GM23338 (cell line): Measurements from ENCODE around the gene TNNC1. TPM values are rescaled to one million over a fixed set of nuclear protein-coding genes. Genes with fewer than 3 reads are reported as not detected.

Source experiments
- ATAC-seq: fragments of 200-7000 bp; cut with Tn5 transposase; 3 replicates; pipeline ENCODE4 v1.9.1; 2020
- DNase-seq: peaks from one replicate; pipeline ENCODE4 v3.0.0-alpha.2; 2015; ENCODE audit warnings: low spot score
- H2AFZ ChIP-seq: fragments of 200-600 bp; sonication (generic); 2 replicates; pipeline ENCODE4 v1.8.0; 2016; ENCODE audit warnings: antibody characterized with exemption, mild to moderate bottlenecking, moderate library complexity
- H3F3A ChIP-seq: fragments of 200-600 bp; sonication (generic); replicated peaks from 2 replicates; pipeline ENCODE4 v1.8.0; 2017; ENCODE audit warnings: antibody characterized with exemption, mixed run types, low read depth
- H3K27ac ChIP-seq: fragments of 200-600 bp; sonication (generic); 2 replicates; pipeline ENCODE4 v1.6.1; 2016; ENCODE audit warnings: low read depth
- H3K27me3 ChIP-seq: fragments of 200-600 bp; sonication (generic); 2 replicates; pipeline ENCODE4 v1.8.0; 2016; ENCODE audit warnings: mild to moderate bottlenecking, mixed run types, moderate library complexity; ENCODE audit not compliant: insufficient read depth
- H3K36me3 ChIP-seq: fragments of 200-600 bp; sonication (generic); 2 replicates; pipeline ENCODE4 v1.8.0; 2016; ENCODE audit warnings: mild to moderate bottlenecking; ENCODE audit not compliant: insufficient read depth
- H3K4me1 ChIP-seq: fragments of 200-600 bp; sonication (generic); 2 replicates; pipeline ENCODE4 v1.8.0; 2016; ENCODE audit warnings: mild to moderate bottlenecking, moderate library complexity; ENCODE audit not compliant: insufficient read depth
- H3K4me2 ChIP-seq: fragments of 200-600 bp; sonication (generic); 2 replicates; pipeline ENCODE4 v1.7.1; 2017; ENCODE audit warnings: mixed run types
- H3K4me3 ChIP-seq: fragments of 200-600 bp; sonication (generic); 2 replicates; pipeline ENCODE4 v1.6.1; 2016; ENCODE audit warnings: mixed run types
- H3K79me2 ChIP-seq: fragments of 200-600 bp; sonication (generic); replicated peaks from 2 replicates; pipeline ENCODE4 v1.8.0; 2017; ENCODE audit warnings: mild to moderate bottlenecking; ENCODE audit not compliant: insufficient read depth
- H3K9me2 ChIP-seq: fragments of 200-600 bp; sonication (generic); 2 replicates; pipeline ENCODE4 v1.8.0; 2017; ENCODE audit not compliant: insufficient read depth
- H4K20me1 ChIP-seq: fragments of 200-600 bp; sonication (generic); replicated peaks from 2 replicates; pipeline ENCODE4 v1.8.0; 2017; ENCODE audit warnings: mild to moderate bottlenecking; ENCODE audit not compliant: insufficient read depth
- H3K27ac Mint-ChIP-seq: 2 replicates; pipeline ENCODE4 v1.8.0; 2020; ENCODE audit warnings: inconsistent platforms, mild to moderate bottlenecking, moderate library complexity, mixed read lengths
- H3K27me3 Mint-ChIP-seq: 3 replicates; pipeline ENCODE4 v1.8.0; 2022; ENCODE audit warnings: low read depth, mild to moderate bottlenecking, moderate library complexity, mixed read lengths, inconsistent platforms; ENCODE audit not compliant: insufficient read depth, poor library complexity
- H3K36me3 Mint-ChIP-seq: 3 replicates; pipeline ENCODE4 v1.8.0; 2021; ENCODE audit warnings: low read depth, mild to moderate bottlenecking, inconsistent platforms, moderate library complexity, mixed read lengths
- H3K4me1 Mint-ChIP-seq: 3 replicates; pipeline ENCODE4 v1.8.0; 2020; ENCODE audit warnings: mild to moderate bottlenecking, inconsistent platforms, mixed read lengths
- H3K4me3 Mint-ChIP-seq: 3 replicates; pipeline ENCODE4 v1.8.0; 2021; ENCODE audit warnings: moderate library complexity, mild to moderate bottlenecking, inconsistent platforms, mixed read lengths
- H3K9me3 Mint-ChIP-seq: 3 replicates; pipeline ENCODE4 v1.8.0; 2020; ENCODE audit warnings: moderate library complexity, mild to moderate bottlenecking, inconsistent platforms, mixed read lengths
- CREB1 ChIP-seq: fragments of 250-450 bp; sonication (Bioruptor Pico); IDR thresholded peaks from 2 replicates; pipeline ENCODE4 v1.5.0; 2020; ENCODE audit warnings: low read depth, mild to moderate bottlenecking, moderate library complexity
- EZH2 ChIP-seq: fragments of 200-600 bp; sonication (generic); IDR thresholded peaks from one replicate; pipeline ENCODE4 v1.8.0; 2017; ENCODE audit warnings: antibody characterized with exemption, mild to moderate bottlenecking, low read depth; ENCODE audit not compliant: unreplicated experiment
- NANOG ChIP-seq: IDR thresholded peaks from 2 replicates; pipeline ENCODE4 v1.6.1; 2016; ENCODE audit warnings: antibody characterized with exemption, borderline replicate concordance
- STAT1 ChIP-seq: IDR thresholded peaks from one replicate; pipeline ENCODE4 v1.6.1; 2016; ENCODE audit warnings: antibody characterized with exemption; ENCODE audit not compliant: unreplicated experiment
- ZNF114 ChIP-seq: fragments of 250-450 bp; sonication (Bioruptor Pico); IDR thresholded peaks from 2 replicates; pipeline ENCODE4 v1.5.0; 2020; ENCODE audit warnings: mild to moderate bottlenecking, moderate library complexity
- polyA plus RNA-seq: library from polyadenylated mRNA; unstranded; fragments of >200 nt; fragmentation: Nextera tagmentation; extraction: Ambion mirVana; gene quantifications from 2 replicates; pipeline ENCODE4 v1.2.1, GENCODE V29; 2016
- total RNA-seq: library from RNA; depleted of rRNA; stranded (reverse); fragments of >200 nt; shearing (Covaris generic); gene quantifications from 2 replicates; pipeline ENCODE4 v1.2.3, GENCODE V29; 2014
- TF ChIP-seq, protein P1 (sequence below): IDR thresholded peaks from 2 replicates; pipeline ENCODE4 v1.6.1; 2016; ENCODE audit warnings: antibody characterized with exemption
- TF ChIP-seq, protein P2 (sequence below), 2 experiments: fragments of 200-600 bp in 1 of 2; sonication (generic) in 1 of 2; conservative IDR thresholded peaks; 2 replicates each; pipeline versions ENCODE4 v1.5.1 to v1.6.1; 2016 to 2017; ENCODE audit warnings: antibody characterized with exemption in 2 of 2, low read depth in 2 of 2, mild to moderate bottlenecking in 2 of 2, moderate library complexity in 1 of 2
- TF ChIP-seq, protein P3 (sequence below): IDR thresholded peaks from one replicate; pipeline ENCODE4 v1.6.1; 2018; ENCODE audit warnings: antibody characterized with exemption; ENCODE audit not compliant: unreplicated experiment
- TF ChIP-seq, protein P4 (sequence below): fragments of 250-450 bp; sonication (Bioruptor Pico); IDR thresholded peaks from 2 replicates; pipeline ENCODE4 v1.5.0; 2020; ENCODE audit warnings: mild to moderate bottlenecking, moderate library complexity

TNNC1 gene
- total and polyA plus RNA-seq, 2 experiments from 2014 or later: 6.5 to 6.9 TPM

DNA sequence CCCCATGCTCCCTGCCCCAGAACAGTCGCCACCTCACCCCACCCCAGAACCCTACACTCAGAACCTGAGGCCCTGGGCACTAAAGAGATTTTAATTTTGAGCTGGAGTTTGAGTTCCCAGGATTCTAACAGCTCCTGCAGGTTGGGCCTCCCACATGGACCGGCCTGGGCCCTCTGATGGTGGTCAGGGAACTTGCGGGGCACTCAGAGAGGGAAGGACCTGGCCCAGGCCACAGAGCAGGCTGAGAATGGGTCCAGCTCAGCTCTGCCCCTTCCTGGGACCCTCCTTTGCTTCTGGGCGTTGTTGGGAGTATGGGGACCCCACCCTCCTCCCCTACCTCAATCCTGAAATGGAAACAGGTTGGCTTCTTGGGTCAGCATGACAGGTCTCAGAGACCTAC lies 7.8 kb downstream of the TNNC1 start:
- Histone ChIP-seq H3F3A (no peaks in the 10 kb centered on the region), H4K20me1 (no peaks in the 10 kb centered on the region), H3K9me2 (peaks cover 8% of the 10 kb centered on the region; the same call in 1 of the 2 replicates), H2AFZ (no peak overlapping the region), H3K27ac (no peak overlapping the region), H3K79me2 (no peaks in the 10 kb centered on the region), H3K4me1 (peaks cover 5% of the 10 kb centered on the region), H3K4me3 (no peak overlapping the region), H3K27me3 (no peaks in the 10 kb centered on the region), H3K36me3 (no peaks in the 10 kb centered on the region), H3K4me2 (no peak overlapping the region)
- Mint-ChIP-seq H3K9me3 (no peaks in the 10 kb centered on the region; the same call in 2 of the 3 replicates), H3K27me3 (peaks cover 14% of the 10 kb centered on the region), H3K36me3 (no peaks in the 10 kb centered on the region; the same call in 2 of the 3 replicates), H3K4me1 (peaks cover 17% of the 10 kb centered on the region; the same call in 2 of the 3 replicates), H3K27ac (no peak overlapping the region), H3K4me3 (no peak overlapping the region)
- TF ChIP-seq, protein P1, sequence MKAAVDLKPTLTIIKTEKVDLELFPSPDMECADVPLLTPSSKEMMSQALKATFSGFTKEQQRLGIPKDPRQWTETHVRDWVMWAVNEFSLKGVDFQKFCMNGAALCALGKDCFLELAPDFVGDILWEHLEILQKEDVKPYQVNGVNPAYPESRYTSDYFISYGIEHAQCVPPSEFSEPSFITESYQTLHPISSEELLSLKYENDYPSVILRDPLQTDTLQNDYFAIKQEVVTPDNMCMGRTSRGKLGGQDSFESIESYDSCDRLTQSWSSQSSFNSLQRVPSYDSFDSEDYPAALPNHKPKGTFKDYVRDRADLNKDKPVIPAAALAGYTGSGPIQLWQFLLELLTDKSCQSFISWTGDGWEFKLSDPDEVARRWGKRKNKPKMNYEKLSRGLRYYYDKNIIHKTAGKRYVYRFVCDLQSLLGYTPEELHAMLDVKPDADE: no peak
- TF ChIP-seq, protein P2, sequence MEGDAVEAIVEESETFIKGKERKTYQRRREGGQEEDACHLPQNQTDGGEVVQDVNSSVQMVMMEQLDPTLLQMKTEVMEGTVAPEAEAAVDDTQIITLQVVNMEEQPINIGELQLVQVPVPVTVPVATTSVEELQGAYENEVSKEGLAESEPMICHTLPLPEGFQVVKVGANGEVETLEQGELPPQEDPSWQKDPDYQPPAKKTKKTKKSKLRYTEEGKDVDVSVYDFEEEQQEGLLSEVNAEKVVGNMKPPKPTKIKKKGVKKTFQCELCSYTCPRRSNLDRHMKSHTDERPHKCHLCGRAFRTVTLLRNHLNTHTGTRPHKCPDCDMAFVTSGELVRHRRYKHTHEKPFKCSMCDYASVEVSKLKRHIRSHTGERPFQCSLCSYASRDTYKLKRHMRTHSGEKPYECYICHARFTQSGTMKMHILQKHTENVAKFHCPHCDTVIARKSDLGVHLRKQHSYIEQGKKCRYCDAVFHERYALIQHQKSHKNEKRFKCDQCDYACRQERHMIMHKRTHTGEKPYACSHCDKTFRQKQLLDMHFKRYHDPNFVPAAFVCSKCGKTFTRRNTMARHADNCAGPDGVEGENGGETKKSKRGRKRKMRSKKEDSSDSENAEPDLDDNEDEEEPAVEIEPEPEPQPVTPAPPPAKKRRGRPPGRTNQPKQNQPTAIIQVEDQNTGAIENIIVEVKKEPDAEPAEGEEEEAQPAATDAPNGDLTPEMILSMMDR (conservative IDR thresholded peaks at IDR 0.05; ENCODE audit: low read depth in 2 of 2): no peak
- TF ChIP-seq EZH2 (no peak), CREB1 (no peak), NANOG (no peak), ZNF114 (CRISPR knock-in tag) (no peak), STAT1 (no peak)
- TF ChIP-seq, protein P3, sequence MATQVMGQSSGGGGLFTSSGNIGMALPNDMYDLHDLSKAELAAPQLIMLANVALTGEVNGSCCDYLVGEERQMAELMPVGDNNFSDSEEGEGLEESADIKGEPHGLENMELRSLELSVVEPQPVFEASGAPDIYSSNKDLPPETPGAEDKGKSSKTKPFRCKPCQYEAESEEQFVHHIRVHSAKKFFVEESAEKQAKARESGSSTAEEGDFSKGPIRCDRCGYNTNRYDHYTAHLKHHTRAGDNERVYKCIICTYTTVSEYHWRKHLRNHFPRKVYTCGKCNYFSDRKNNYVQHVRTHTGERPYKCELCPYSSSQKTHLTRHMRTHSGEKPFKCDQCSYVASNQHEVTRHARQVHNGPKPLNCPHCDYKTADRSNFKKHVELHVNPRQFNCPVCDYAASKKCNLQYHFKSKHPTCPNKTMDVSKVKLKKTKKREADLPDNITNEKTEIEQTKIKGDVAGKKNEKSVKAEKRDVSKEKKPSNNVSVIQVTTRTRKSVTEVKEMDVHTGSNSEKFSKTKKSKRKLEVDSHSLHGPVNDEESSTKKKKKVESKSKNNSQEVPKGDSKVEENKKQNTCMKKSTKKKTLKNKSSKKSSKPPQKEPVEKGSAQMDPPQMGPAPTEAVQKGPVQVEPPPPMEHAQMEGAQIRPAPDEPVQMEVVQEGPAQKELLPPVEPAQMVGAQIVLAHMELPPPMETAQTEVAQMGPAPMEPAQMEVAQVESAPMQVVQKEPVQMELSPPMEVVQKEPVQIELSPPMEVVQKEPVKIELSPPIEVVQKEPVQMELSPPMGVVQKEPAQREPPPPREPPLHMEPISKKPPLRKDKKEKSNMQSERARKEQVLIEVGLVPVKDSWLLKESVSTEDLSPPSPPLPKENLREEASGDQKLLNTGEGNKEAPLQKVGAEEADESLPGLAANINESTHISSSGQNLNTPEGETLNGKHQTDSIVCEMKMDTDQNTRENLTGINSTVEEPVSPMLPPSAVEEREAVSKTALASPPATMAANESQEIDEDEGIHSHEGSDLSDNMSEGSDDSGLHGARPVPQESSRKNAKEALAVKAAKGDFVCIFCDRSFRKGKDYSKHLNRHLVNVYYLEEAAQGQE: no peak
- TF ChIP-seq, protein P4, sequence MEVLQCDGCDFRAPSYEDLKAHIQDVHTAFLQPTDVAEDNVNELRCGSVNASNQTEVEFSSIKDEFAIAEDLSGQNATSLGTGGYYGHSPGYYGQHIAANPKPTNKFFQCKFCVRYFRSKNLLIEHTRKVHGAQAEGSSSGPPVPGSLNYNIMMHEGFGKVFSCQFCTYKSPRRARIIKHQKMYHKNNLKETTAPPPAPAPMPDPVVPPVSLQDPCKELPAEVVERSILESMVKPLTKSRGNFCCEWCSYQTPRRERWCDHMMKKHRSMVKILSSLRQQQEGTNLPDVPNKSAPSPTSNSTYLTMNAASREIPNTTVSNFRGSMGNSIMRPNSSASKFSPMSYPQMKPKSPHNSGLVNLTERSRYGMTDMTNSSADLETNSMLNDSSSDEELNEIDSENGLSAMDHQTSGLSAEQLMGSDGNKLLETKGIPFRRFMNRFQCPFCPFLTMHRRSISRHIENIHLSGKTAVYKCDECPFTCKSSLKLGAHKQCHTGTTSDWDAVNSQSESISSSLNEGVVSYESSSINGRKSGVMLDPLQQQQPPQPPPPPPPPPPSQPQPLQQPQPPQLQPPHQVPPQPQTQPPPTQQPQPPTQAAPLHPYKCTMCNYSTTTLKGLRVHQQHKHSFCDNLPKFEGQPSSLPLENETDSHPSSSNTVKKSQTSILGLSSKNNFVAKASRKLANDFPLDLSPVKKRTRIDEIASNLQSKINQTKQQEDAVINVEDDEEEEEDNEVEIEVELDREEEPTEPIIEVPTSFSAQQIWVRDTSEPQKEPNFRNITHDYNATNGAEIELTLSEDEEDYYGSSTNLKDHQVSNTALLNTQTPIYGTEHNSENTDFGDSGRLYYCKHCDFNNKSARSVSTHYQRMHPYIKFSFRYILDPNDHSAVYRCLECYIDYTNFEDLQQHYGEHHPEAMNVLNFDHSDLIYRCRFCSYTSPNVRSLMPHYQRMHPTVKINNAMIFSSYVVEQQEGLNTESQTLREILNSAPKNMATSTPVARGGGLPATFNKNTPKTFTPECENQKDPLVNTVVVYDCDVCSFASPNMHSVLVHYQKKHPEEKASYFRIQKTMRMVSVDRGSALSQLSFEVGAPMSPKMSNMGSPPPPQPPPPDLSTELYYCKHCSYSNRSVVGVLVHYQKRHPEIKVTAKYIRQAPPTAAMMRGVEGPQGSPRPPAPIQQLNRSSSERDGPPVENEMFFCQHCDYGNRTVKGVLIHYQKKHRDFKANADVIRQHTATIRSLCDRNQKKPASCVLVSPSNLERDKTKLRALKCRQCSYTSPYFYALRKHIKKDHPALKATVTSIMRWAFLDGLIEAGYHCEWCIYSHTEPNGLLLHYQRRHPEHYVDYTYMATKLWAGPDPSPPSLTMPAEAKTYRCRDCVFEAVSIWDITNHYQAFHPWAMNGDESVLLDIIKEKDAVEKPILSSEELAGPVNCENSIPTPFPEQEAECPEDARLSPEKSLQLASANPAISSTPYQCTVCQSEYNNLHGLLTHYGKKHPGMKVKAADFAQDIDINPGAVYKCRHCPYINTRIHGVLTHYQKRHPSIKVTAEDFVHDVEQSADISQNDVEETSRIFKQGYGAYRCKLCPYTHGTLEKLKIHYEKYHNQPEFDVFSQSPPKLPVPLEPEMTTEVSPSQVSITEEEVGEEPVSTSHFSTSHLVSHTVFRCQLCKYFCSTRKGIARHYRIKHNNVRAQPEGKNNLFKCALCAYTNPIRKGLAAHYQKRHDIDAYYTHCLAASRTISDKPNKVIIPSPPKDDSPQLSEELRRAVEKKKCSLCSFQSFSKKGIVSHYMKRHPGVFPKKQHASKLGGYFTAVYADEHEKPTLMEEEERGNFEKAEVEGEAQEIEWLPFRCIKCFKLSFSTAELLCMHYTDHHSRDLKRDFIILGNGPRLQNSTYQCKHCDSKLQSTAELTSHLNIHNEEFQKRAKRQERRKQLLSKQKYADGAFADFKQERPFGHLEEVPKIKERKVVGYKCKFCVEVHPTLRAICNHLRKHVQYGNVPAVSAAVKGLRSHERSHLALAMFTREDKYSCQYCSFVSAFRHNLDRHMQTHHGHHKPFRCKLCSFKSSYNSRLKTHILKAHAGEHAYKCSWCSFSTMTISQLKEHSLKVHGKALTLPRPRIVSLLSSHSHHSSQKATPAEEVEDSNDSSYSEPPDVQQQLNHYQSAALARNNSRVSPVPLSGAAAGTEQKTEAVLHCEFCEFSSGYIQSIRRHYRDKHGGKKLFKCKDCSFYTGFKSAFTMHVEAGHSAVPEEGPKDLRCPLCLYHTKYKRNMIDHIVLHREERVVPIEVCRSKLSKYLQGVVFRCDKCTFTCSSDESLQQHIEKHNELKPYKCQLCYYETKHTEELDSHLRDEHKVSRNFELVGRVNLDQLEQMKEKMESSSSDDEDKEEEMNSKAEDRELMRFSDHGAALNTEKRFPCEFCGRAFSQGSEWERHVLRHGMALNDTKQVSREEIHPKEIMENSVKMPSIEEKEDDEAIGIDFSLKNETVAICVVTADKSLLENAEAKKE (CRISPR knock-in tag): no peak
- ATAC-seq: no peak
- DNase-seq: no peak
